Heart left ventricle (tissue), 16 donors: ENCODE results near the gene BTBD19. TPM values are rescaled to one million over a fixed set of nuclear protein-coding genes. Genes with fewer than 3 reads are reported as not detected.

ENCODE experiments used
- ATAC-seq, 4 donors: fragments of 200-7000 bp; cut with Tn5 transposase; one replicate each; pipeline ENCODE4 v1.9.1; 2020 to 2022; ENCODE audit warnings: moderate library complexity in 4 of 4, mild to moderate bottlenecking in 3 of 4, moderate number of reproducible peaks in 1 of 4
- DNase-seq, 5 donors: peaks; one replicate each; pipeline ENCODE4 v3.0.0-alpha.2; 2020
- H3K27ac ChIP-seq, 12 donors: fragments of 200-600 bp; sonication (generic) in 4 of 12; one replicate each; pipeline versions ENCODE4 v1.5.0 to v1.8.0; 2016 to 2022; ENCODE audit warnings: mild to moderate bottlenecking in 2 of 12
- H3K27me3 ChIP-seq, 9 donors: fragments of 200-600 bp; sonication (generic) in 2 of 9; one replicate each; pipeline versions ENCODE4 v1.5.1 to v1.8.0; 2016 to 2022; ENCODE audit warnings: mild to moderate bottlenecking in 3 of 9
- H3K36me3 ChIP-seq, 9 donors: fragments of 200-600 bp; sonication (generic) in 2 of 9; one replicate each; pipeline versions ENCODE4 v1.5.0 to v1.8.0; 2018 to 2022; ENCODE audit warnings: mild to moderate bottlenecking in 2 of 9
- H3K4me1 ChIP-seq, 12 donors: fragments of 200-600 bp; sonication (generic) in 4 of 12; one replicate each; pipeline versions ENCODE4 v1.5.0 to v1.8.0; 2016 to 2022; ENCODE audit warnings: mild to moderate bottlenecking in 3 of 12
- H3K4me3 ChIP-seq, 12 donors: fragments of 200-600 bp; sonication (generic) in 4 of 12; one replicate each; pipeline versions ENCODE4 v1.5.0 to v1.8.0; 2017 to 2022; ENCODE audit warnings: mild to moderate bottlenecking in 9 of 12, moderate library complexity in 4 of 12
- H3K9me3 ChIP-seq, 12 donors: fragments of 200-600 bp; sonication (generic) in 4 of 12; one replicate each; pipeline versions ENCODE4 v1.5.0 to v1.8.0; 2016 to 2022; ENCODE audit warnings: mild to moderate bottlenecking in 1 of 12
- CTCF ChIP-seq, 12 donors: fragments of 200-600 bp; sonication (generic) in 4 of 12; IDR thresholded peaks; one replicate each; pipeline versions ENCODE4 v1.5.0 to v1.8.0; 2018 to 2022; ENCODE audit warnings: antibody characterized with exemption in 12 of 12, mild to moderate bottlenecking in 5 of 12
- POLR2A ChIP-seq, 2 donors: fragments of 450-650 bp; IDR thresholded peaks; one replicate each; pipeline ENCODE4 v1.6.1; 2017; ENCODE audit warnings: antibody characterized with exemption in 2 of 2, mild to moderate bottlenecking in 2 of 2, moderate library complexity in 2 of 2
- WGBS, 4 donors: extraction: QIAGEN DNeasy Blood & Tissue Kit in 2 of 4; methylation state at CpG; one replicate each; pipeline versions ENCODE4 v1.1.5 to v1.1.7; 2013 to 2018; 5-methylcytosine and 5-hydroxymethylcytosine counted together
- intact Hi-C, 10 donors: fragments of 100-400 bp; cut with DNase I; formaldehyde crosslinking; loops; one replicate each; pipeline versions ENCODE4 v1.11.1 to v1.14.2; 2022
- polyA plus RNA-seq, 2 donors: library from polyadenylated mRNA; stranded (reverse); fragments of 200-250 nt; gene quantifications; one replicate each; pipeline ENCODE4 v1.2.3, GENCODE V29; 2013
- total RNA-seq, 9 donors: library from RNA; depleted of rRNA in 2 of 9; stranded (reverse); fragments of >200 nt in 2 of 9; fragmentation: NEBNext Ultra II Directional in 3 of 9; extraction: Animal tissue kit (Norgen Biotek cat#: 25700) in 3 of 9; gene quantifications; one replicate each; pipeline versions ENCODE4 v1.1.0 to v1.2.4, GENCODE V29; 2016 to 2023
- donor health status: ischemic (EF 13 %, LVEDD 7.1; RV severe dilation, severe dysfunction).
- donor health status: healthy with polysubstance abuse.
- donor health status: DM: no; HTN: yes; CAD: no.
- donor health status: DM: no; HTN: no; CAD: no.
- donor health status: ischemic (EF 25% LVEDD 6.9; RV normal size, moderate dysfunction).
- donor health status: ischemic (EF 25% LVEDD 5.7; RV mildly dilated, moderate dysfunction).
- donor health status: healthy.
- donor health status: DM: yes; HTN: yes; CAD: no.
- donor health status: ischemic (EF 35%, LVEDD 5.7; RV mildly dilated, moderate dysfunction).
- donor health status: nonischemic (EF 11% LVEDD 7.7; RV severe dilation, severe dysfunction).
- donor health status: DM: yes; HTN: yes; CAD: no.
- donor health status: PGD.
- donor health status: ischemic (EF 29% LVEDD 5.4; RV normal size, mild dysfunction).
- donor health status: nonischemic (EF 23%, LVEDD 6.1; RV moderate dilation, normal function).

The BTBD19 gene
- total and polyA plus RNA-seq, 11 donors, result 0.56 to 7.4 (median 2.8) TPM

GRCh38 chr1:44829506-44830384 is 21.4 kb downstream of the BTBD19 start:
- DNase-seq (peak in 1 of 5 donors; percentile 29), ATAC-seq (no peak)
- Histone ChIP-seq H3K27me3 (no peaks in the 10 kb centered on the region), H3K9me3 (no peaks in the 10 kb centered on the region), H3K27ac (no peak overlapping the region), H3K36me3 (no peaks in the 10 kb centered on the region), H3K4me3 (no peak overlapping the region), H3K4me1 (peaks cover 0 to 31% (median 6%) of the 10 kb centered on the region in 12 donors)
- TF ChIP-seq CTCF (IDR thresholded peaks at IDR 0.05), result no peak
- no peak for TF ChIP-seq POLR2A (IDR thresholded peaks at IDR 0.05)
- WGBS, 4 donors, result 79 to 87% (median 84%) methylated on average over 11 to 12 of the region's 12 CpGs
- intact Hi-C loops, result loop anchor here in 4 of 10 donors (5.0 to 10.0 kb wide), 6 partner anchors 32 to 183 kb away; partner anchors contain the start of genes BEST4 (in 2 of the 4), EIF2B3 (in 1 of the 4), HECTD3 (in 1 of the 4) and UROD (in 1 of the 4)

- ATAC-seq (no peak), DNase-seq (peak in 1 of 5 donors; percentile 9)
- no peaks in the 10 kb centered on the region for H3K27me3 ChIP-seq
- H3K4me1 ChIP-seq, result peaks cover 0 to 32% (median 7%) of the 10 kb centered on the region in 12 donors
- H3K36me3 ChIP-seq, result no peaks in the 10 kb centered on the region
- TF ChIP-seq CTCF (IDR thresholded peaks at IDR 0.05) (no peak), POLR2A (IDR thresholded peaks at IDR 0.05) (no peak)
- H3K27ac ChIP-seq, result no peak overlapping the region
- intact Hi-C loops, result loop anchor here in 4 of 10 donors (5.0 to 10.0 kb wide), 5 partner anchors 34 to 181 kb away; partner anchors contain the start of genes BEST4 (in 1 of the 4), EIF2B3 (in 1 of the 4), HECTD3 (in 1 of the 4) and UROD (in 1 of the 4)
- no peaks in the 10 kb centered on the region for H3K9me3 ChIP-seq
- H3K4me3 ChIP-seq, result no peak overlapping the region
- 82 to 97% (median 91%) methylated on average over 6 to 10 of the region's 10 CpGs for WGBS, 4 donors
These were observed 22.6 kb downstream of the BTBD19 start for GRCh38 chr1:44830900-44831304.

GRCh38 chr1:44831516-44831915 is 23.2 kb downstream of the BTBD19 start:
- H3K27ac ChIP-seq, result no peak overlapping the region
- ATAC-seq (no peak), DNase-seq (no peak)
- peaks cover 0 to 29% (median 3%) of the 10 kb centered on the region in 12 donors for H3K4me1 ChIP-seq
- H3K36me3 ChIP-seq, result no peaks in the 10 kb centered on the region
- no peak for TF ChIP-seq CTCF (IDR thresholded peaks at IDR 0.05)
- no peak for TF ChIP-seq POLR2A (IDR thresholded peaks at IDR 0.05)
- no peak overlapping the region for H3K4me3 ChIP-seq
- no peaks in the 10 kb centered on the region for H3K9me3 ChIP-seq
- H3K27me3 ChIP-seq, result no peaks in the 10 kb centered on the region
- intact Hi-C loops, result loop anchor here in 4 of 10 donors (5.0 to 10.0 kb wide), 5 partner anchors 34 to 181 kb away; partner anchors contain the start of genes BEST4 (in 1 of the 4), EIF2B3 (in 1 of the 4), HECTD3 (in 1 of the 4) and UROD (in 1 of the 4)
- 58 to 61% (median 59%) methylated on average over 9 of the region's 9 CpGs for WGBS, 4 donors
